GM21786 (cell line): ENCODE results near the gene WFDC12.

Experiments used
- ATAC-seq: cut with Tn5 transposase; IDR thresholded peaks from one replicate; pipeline ENCODE4 v1.9.1; 2021; ENCODE audit not compliant: unreplicated experiment

WFDC12 gene

DNA sequence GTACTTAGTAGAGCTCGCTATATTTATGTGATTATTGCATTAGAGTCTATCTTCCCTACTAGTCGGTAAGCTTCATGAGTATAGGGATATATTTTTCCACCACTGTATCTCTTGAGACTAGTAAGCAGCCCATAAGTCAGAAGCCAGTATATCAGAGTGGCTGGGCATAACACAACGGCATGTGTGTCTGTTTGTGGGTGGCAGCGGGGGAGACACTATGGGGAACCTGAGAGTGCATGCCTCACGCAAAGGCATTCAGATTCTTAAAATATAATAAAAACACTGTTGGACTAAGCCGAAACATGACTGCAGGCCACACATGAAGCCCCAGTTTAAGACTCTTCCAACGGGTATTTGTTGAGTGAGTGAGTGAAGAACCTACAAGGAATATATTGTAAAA, 31.4 kb downstream of the WFDC12 start:
- ATAC-seq = no peak

- ATAC-seq = no peak
These were observed 32.9 kb downstream of the WFDC12 start for GRCh38 chr20:45091366-45091765.

GRCh38 chr20:45090481-45090880, 33.8 kb downstream of the WFDC12 start:
- ATAC-seq = no peak

DNA sequence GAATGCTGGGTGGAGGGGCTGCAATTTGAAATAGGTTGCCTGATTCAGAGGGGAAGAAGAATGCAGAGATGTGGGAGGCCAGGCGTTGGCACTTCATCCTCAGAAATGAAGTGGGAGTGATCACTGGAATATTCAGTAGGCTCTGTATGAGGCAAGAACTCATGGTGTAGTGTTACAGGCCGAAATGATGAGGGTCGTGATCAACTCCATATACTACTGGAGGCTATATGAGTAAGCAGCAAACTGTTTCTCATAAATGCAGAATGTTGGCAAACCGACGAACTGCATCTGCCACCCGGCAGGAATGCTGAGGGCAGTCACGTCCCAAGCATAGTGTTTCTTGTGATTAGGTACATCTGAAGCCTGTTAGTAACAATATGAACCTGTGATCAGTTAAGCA, 36.0 kb downstream of the WFDC12 start:
- no peak for ATAC-seq

GRCh38 chr20:45087814-45088213, 36.5 kb downstream of the WFDC12 start:
- no peak for ATAC-seq

GRCh38 chr20:45087097-45087790, 37.0 kb downstream of the WFDC12 start:
- no peak for ATAC-seq

- no peak for ATAC-seq
These were observed 38.4 kb downstream of the WFDC12 start for GRCh38 chr20:45085867-45086266.

DNA sequence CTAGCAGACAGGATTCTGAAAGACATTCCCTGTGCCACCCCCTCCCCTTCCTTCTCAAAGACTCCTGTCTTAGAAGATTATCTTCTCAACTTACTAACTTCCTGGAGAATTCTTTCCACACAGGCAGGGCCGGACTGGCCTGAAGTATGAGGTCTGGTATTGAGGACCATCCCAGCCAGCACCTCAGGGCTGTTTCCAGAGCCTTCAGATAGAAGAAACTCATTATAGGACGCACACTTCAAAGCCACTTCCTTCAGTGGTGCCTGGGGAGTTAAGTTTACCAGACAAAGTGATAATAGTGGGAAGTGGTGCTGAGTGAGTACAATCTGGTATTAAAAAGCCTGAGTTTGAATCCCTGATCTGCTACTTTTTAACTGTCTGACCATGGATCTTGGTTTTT, 39.0 kb downstream of the WFDC12 start:
- ATAC-seq = no peak

DNA sequence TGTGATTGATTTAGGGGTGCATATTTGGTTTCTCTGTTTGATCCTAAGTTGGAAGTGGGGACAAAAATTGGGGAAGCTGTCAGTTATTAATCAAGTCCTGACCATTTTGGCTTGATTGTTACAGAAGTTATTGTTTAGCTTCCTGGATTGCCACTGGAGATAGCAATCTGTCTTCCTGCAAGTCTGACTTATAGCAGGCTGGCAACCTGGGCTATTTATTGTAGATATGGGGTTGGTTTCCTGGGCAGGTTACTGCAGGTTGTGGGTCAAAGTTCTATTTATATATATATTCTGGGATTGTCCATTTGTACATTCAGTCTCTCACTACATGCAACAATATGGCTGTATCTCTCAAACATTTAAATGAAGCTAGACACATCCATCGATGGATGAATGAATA, 41.1 kb downstream of the WFDC12 start:
- no peak for ATAC-seq

DNA sequence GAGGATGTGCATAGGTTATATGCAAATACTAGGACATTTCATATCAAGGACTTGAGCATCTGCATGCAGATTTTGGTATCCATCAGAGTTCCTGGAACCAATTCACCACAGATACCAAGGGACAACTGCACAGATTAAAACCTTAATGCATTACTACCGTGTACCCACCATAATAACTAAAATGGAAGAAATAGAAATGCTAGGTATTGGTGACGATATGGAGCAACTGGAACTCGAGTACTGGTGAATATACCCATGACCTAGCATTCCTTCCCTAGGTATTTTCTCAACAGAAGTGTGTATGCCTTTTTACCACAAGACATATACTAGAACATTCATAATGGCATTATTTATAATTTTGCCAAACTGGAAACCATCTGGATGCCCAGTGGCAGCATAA, 41.8 kb downstream of the WFDC12 start:
- no peak for ATAC-seq

DNA sequence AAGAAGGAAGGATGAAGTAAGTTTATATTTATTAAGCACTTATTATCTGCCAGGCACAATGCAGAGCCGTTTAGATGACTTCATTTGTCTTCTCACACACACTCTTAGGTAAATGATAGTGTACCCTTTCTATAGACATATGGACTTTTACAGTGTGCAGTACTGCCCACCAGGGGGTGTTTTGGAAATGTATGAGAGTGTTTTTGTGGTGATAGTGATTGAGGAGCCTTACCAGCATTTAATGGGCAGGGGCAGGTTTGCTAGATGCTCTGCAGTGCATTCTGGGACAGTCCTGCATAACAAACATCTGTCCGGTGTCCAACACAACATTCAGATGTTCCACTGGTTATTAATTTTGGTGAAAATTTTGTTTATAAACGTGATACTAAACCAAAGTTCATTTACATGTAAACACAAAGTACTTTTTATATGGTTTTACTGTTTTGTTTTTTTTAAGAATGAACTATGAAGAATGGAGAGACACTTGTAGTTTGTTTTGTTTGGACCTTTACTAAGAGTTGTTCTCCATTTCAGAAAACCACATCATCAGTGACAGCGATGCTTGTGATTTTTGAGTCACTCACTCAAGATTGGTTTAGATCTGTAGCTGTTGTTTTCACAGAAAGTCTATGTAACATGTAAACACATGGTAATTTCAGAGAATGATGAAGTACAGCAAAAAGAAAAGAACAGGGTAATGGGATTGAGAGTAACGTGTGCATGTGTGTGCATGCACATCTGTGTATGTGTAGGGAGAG, 43.2 kb downstream of the WFDC12 start:
- ATAC-seq = no peak

DNA sequence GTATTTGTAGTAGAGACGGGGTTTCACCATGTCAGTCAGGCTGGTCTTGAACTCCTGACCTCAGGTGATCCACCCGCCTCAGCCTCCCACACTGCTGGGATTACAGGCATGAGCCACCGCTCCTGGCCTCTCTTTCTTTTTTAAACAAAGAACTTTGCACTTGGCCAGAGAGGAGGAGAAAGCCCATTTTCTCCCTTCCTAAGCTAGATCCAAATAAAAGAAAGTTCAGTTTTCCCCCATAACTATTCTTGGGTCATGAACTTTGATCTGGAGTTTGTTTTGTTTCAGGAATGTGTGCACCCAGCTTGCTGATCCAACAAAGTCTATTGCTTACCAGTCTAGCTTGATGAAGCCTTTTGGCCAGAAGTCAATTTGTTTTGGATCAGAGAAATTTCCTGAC, 46.7 kb downstream of the WFDC12 start:
- no peak for ATAC-seq
